K562 (cell line): ENCODE measurements around the gene DENND6B. TPM values are rescaled to one million over a fixed set of nuclear protein-coding genes. Genes with fewer than 3 reads are reported as not detected.

ENCODE experiments used
- ATAC-seq: fragments of 200-7000 bp; cut with Tn5 transposase; 3 replicates; pipeline ENCODE4 v1.9.1; 2020; ENCODE audit warnings: moderate library complexity
- BruUV-seq: library from RNA; stranded (reverse); fragments of 400-500 nt; replicated peaks from 2 replicates; lab custom pipeline; 2021; lab: Mats Ljungman, UMichigan
- CTCF ChIA-PET: fragments of 300-600 bp; formaldehyde crosslinking; extraction: SDS; loops from one replicate; lab custom pipeline; 2021; ENCODE audit warnings: low intra/inter-chr PET ratio; lab: Yijun Ruan, JAX
- POLR2A ChIA-PET: fragments of 300-600, 350-650 bp; sonication (Branson Sonifier 250); formaldehyde crosslinking; extraction: SDS; loops from one replicate; lab custom pipeline; 2021; ENCODE audit warnings: antibody characterized with exemption, inconsistent platforms; lab: Yijun Ruan, JAX
- DNase-seq, 4 experiments: peaks; one replicate each; pipeline versions ENCODE4 v3.0.0 to v3.0.0-alpha.2; 2011 to 2018; ENCODE audit warnings: low spot score in 3 of 4, mixed read lengths in 3 of 4; ENCODE audit errors: extremely low read depth in 1 of 4
- FAIRE-seq: peaks from 2 replicates; lab custom pipeline; 2011; peaks lifted over from hg19 to GRCh38; lab: Jason Lieb, UNC
- H2AFZ ChIP-seq: 2 replicates; pipeline ENCODE4 v1.6.0; 2011; ENCODE audit warnings: low read depth, low read length, control low read depth, inconsistent platforms
- H3K27ac ChIP-seq: fragments of 200-600 bp; 3 replicates; pipeline ENCODE4 v1.8.0; 2011; ENCODE audit warnings: low read depth, mild to moderate bottlenecking, control low read depth, inconsistent platforms, low read length, moderate library complexity, mixed read lengths; ENCODE audit errors: extremely low read depth
- H3K27me3 ChIP-seq, 2 experiments: fragments of 300-600 bp in 1 of 2; 2 replicates in 1 of 2; 3 replicates in 1 of 2; pipeline versions ENCODE4 v1.6.0 to v1.8.0; 2011; ENCODE audit warnings: inconsistent platforms in 2 of 2, low read length in 2 of 2, mild to moderate bottlenecking in 1 of 2, mixed read lengths in 1 of 2, moderate library complexity in 1 of 2; ENCODE audit not compliant: control insufficient read depth in 2 of 2, insufficient read depth in 2 of 2
- H3K36me3 ChIP-seq: fragments of 300-600 bp; 3 replicates; pipeline ENCODE4 v1.8.0; 2011; ENCODE audit warnings: mild to moderate bottlenecking, low read length, inconsistent platforms; ENCODE audit not compliant: control insufficient read depth, insufficient read depth
- H3K4me1 ChIP-seq, 2 experiments: fragments of 200-600 bp in 1 of 2; replicated peaks in 1 of 2; 2 replicates in 1 of 2; 3 replicates in 1 of 2; pipeline versions ENCODE4 v1.5.1 to v1.8.0; 2011; ENCODE audit warnings: inconsistent platforms in 2 of 2, low read length in 2 of 2, mild to moderate bottlenecking in 1 of 2, mixed read lengths in 1 of 2, moderate library complexity in 1 of 2; ENCODE audit not compliant: control insufficient read depth in 2 of 2, insufficient read depth in 2 of 2
- H3K4me2 ChIP-seq: 2 replicates; pipeline ENCODE4 v1.6.1; 2011; ENCODE audit warnings: low read length, control low read depth, inconsistent platforms, mixed read lengths; ENCODE audit not compliant: insufficient read depth
- H3K4me3 ChIP-seq: fragments of 200-600 bp; sonication (generic), shearing (Covaris generic); 2 replicates; pipeline ENCODE4 v1.5.1; 2016; ENCODE audit warnings: control low read depth, inconsistent platforms
- H3K79me2 ChIP-seq: fragments of 200-600 bp; 3 replicates; pipeline ENCODE4 v1.8.0; 2011; ENCODE audit warnings: low read length, inconsistent platforms; ENCODE audit not compliant: control insufficient read depth, insufficient read depth
- H3K9ac ChIP-seq, 2 experiments: 2 replicates each; pipeline versions ENCODE4 v1.6.0 to v1.6.1; 2011; ENCODE audit warnings: low read depth in 2 of 2, low read length in 2 of 2, control low read depth in 1 of 2, inconsistent platforms in 1 of 2, mild to moderate bottlenecking in 1 of 2, mixed read lengths in 1 of 2; ENCODE audit not compliant: insufficient read depth in 1 of 2
- H3K9me1 ChIP-seq: one replicate; pipeline ENCODE4 v1.6.0; 2011; ENCODE audit warnings: inconsistent platforms, mild to moderate bottlenecking, low read length, moderate library complexity; ENCODE audit not compliant: control insufficient read depth, insufficient read depth
- H3K9me3 ChIP-seq: replicated peaks from 2 replicates; pipeline ENCODE4 v1.5.1; 2011; ENCODE audit warnings: low read depth, low read length, inconsistent platforms; ENCODE audit not compliant: control insufficient read depth, insufficient read depth
- H4K20me1 ChIP-seq: replicated peaks from 2 replicates; pipeline ENCODE4 v1.6.1; 2011; ENCODE audit warnings: low read length, inconsistent platforms, mixed read lengths; ENCODE audit not compliant: control insufficient read depth, insufficient read depth
- HNRNPK ChIP-seq: fragments of 200-400 bp; formaldehyde crosslinking; IDR thresholded peaks from one replicate; pipeline ENCODE4 v1.6.1; 2018; ENCODE audit warnings: mild to moderate bottlenecking, low read depth, low read length; ENCODE audit not compliant: poor library complexity, severe bottlenecking
- IFI16 ChIP-seq: fragments of 250-450 bp; sonication (Bioruptor Pico); IDR thresholded peaks from 2 replicates; pipeline ENCODE4 v2.1.2; 2022; ENCODE audit warnings: mild to moderate bottlenecking, inconsistent platforms
- KLF10 ChIP-seq: fragments of 250-450 bp; sonication (Bioruptor Pico); IDR thresholded peaks from 2 replicates; pipeline ENCODE4 v1.6.1; 2021; ENCODE audit warnings: matching md5 sums
- LCOR ChIP-seq: sonication (generic); formaldehyde crosslinking; IDR thresholded peaks from 2 replicates; pipeline ENCODE4 v1.8.0; 2022; ENCODE audit warnings: mild to moderate bottlenecking, missing genetic modification reagents
- SFPQ ChIP-seq: fragments of 200-400 bp; formaldehyde crosslinking; IDR thresholded peaks from 2 replicates; pipeline ENCODE4 v1.6.1; 2017; ENCODE audit warnings: mild to moderate bottlenecking, low read depth, low read length, moderate library complexity
- SP2 ChIP-seq: IDR thresholded peaks from 2 replicates; pipeline ENCODE4 v1.6.1; 2011; ENCODE audit warnings: mild to moderate bottlenecking, low read depth, low read length, moderate library complexity; ENCODE audit not compliant: poor library complexity, severe bottlenecking; ENCODE audit errors: extremely low read depth
- ZBTB33 ChIP-seq: sonication (generic); formaldehyde crosslinking; IDR thresholded peaks from 2 replicates; pipeline ENCODE4 v1.8.1; 2023; ENCODE audit warnings: mild to moderate bottlenecking, missing genetic modification reagents
- ZC3H11A ChIP-seq: IDR thresholded peaks from 2 replicates; pipeline ENCODE4 v1.6.1; 2012; ENCODE audit warnings: low read depth, low read length, improper control_type of control experiment
- ZNF224 ChIP-seq: sonication (generic); formaldehyde crosslinking; IDR thresholded peaks from 2 replicates; pipeline ENCODE4 v1.8.0; 2022; ENCODE audit warnings: mild to moderate bottlenecking, missing genetic modification reagents
- WGBS: fragments of 100-300 bp; shearing (Covaris generic); methylation state at CpG from one replicate; pipeline ENCODE4 v1.1.6; 2016; ENCODE audit warnings: low coverage, mixed read lengths; ENCODE audit not compliant: insufficient coverage; ENCODE audit errors: missing lambda C conversion rate; 5-methylcytosine and 5-hydroxymethylcytosine counted together
- in situ Hi-C: fragments of 300-500 bp; cut with MboI; formaldehyde crosslinking; loops from 4 replicates; pipeline ENCODE4 v1.15.0; 2018; ENCODE audit warnings: inconsistent platforms, mixed read lengths
- intact Hi-C: fragments of 100-400 bp; cut with micrococcal nuclease; formaldehyde crosslinking; loops from 2 replicates; pipeline ENCODE4 v1.14.2; 2022
- polyA plus RNA-seq, 8 experiments: library from polyadenylated mRNA; depleted of rRNA in 4 of 8; stranded (reverse) in 5 of 8; unstranded in 3 of 8; fragments of >200 nt; fragmentation: Nextera tagmentation in 2 of 8; fragmentation: Illumina TruSeq in 1 of 8; extraction: Ambion mirVana in 2 of 8; extraction: Trizol in 1 of 8; gene quantifications; 2 replicates each; pipeline versions ENCODE4 v1.2.1 to v1.2.3, GENCODE V29; 2011 to 2014; ENCODE audit warnings: inconsistent platforms in 1 of 8, missing spikeins in 1 of 8
- total RNA-seq, 7 experiments: library from RNA; depleted of rRNA in 6 of 7; stranded (reverse); fragments of >200 nt in 6 of 7; fragmentation: Illumina TruSeq in 2 of 7; extraction: Trizol in 2 of 7; gene quantifications; 2 replicates each; pipeline versions ENCODE4 v1.2.1 to v1.2.3, GENCODE V29; 2011 to 2021; ENCODE audit warnings: low replicate concordance in 1 of 7

Gene DENND6B
- total and polyA plus RNA-seq, 9 of the 15 experiments (the other 6 are each of a cell fraction or from before 2014, with no cell fraction given): 0.07 to 3.7 (median 1.5) TPM

GRCh38 chr22:50292643-50293440, 34.0 kb downstream of the DENND6B start:
- intact Hi-C loops: no loop called here
- TF ChIP-seq IFI16 (CRISPR knock-in tag) (no peak), SP2 (no peak), ZNF224 (CRISPR knock-in tag) (no peak), LCOR (CRISPR knock-in tag) (no peak), HNRNPK (no peak), SFPQ (no peak), ZC3H11A (no peak), KLF10 (CRISPR knock-in tag) (no peak), ZBTB33 (CRISPR knock-in tag) (no peak)
- TF ChIP-seq, all 486 proteins: peak for 0
- ATAC-seq (no peak), FAIRE-seq (no peak), DNase-seq (no peak)
- in situ Hi-C loops: no loop called here
- no peak overlapping the region for H3K27ac ChIP-seq
- H3K36me3 ChIP-seq: peaks cover 15% of the 10 kb centered on the region; the same call in 2 of the 3 replicates
- H3K27me3 ChIP-seq: no peaks in the 10 kb centered on the region
- no peaks in the 10 kb centered on the region for H3K9me1 ChIP-seq
- H3K79me2 ChIP-seq: peaks cover 17% of the 10 kb centered on the region; the same call in 2 of the 3 replicates
- no TSS peak for BruUV-seq
- H3K9ac ChIP-seq: no peak overlapping the region; a peak in 1 of 4 replicates
- WGBS: 82% methylated on average over 11 of the region's 29 CpGs
- no peak overlapping the region for H2AFZ ChIP-seq
- H3K4me3 ChIP-seq: no peak overlapping the region
- CTCF ChIA-PET: no interaction called here
- H3K9me3 ChIP-seq: no peaks in the 10 kb centered on the region
- POLR2A ChIA-PET: interaction anchor here (0.5 to 1.5 kb wide), 3 partner anchors 13 to 360 kb away, joined by 3 to 11 read pairs (median 3); no protein-coding TSS in a partner anchor
- H3K4me1 ChIP-seq: peaks cover 0 to 33% of the 10 kb centered on the region in 2 experiments; a peak in 2 of 5 replicates
- H3K4me2 ChIP-seq: no peak overlapping the region
- H4K20me1 ChIP-seq: no peaks in the 10 kb centered on the region
